Measurements from ENCODE around the gene EREG. TPM values are rescaled to one million over a fixed set of nuclear protein-coding genes. Genes with fewer than 3 reads are reported as not detected.

The EREG gene
- total RNA-seq, 1 donor from 2014 or later: not detected

GRCh38 chr4:74423104-74423503 is 58.2 kb downstream of the EREG start:
- Mint-ChIP-seq H3K9me3 (no peaks in the 10 kb centered on the region), H3K36me3 (ENCODE audit: low read depth) (no peaks in the 10 kb centered on the region)

GRCh38 chr4:74424111-74424510 is 59.2 kb downstream of the EREG start:
- Mint-ChIP-seq H3K9me3 (no peaks in the 10 kb centered on the region), H3K27me3 (ENCODE audit: low read depth) (peaks cover 7% of the 10 kb centered on the region), H3K27ac (no peak overlapping the region), H3K36me3 (ENCODE audit: low read depth) (no peaks in the 10 kb centered on the region), H3K4me1 (ENCODE audit: low read depth) (no peaks in the 10 kb centered on the region), H3K4me3 (ENCODE audit: low read depth) (no peak overlapping the region)
- intact Hi-C loops (cut with micrococcal nuclease): no loop called here
- DNase-seq (ENCODE audit: low spot score): no peak

More at GRCh38 chr4:74423104-74423503, 58.2 kb downstream of the EREG start:
- Mint-ChIP-seq H3K4me3 (ENCODE audit: low read depth) (no peak overlapping the region), H3K27me3 (ENCODE audit: low read depth) (peaks cover 4% of the 10 kb centered on the region), H3K27ac (no peak overlapping the region), H3K4me1 (ENCODE audit: low read depth) (no peaks in the 10 kb centered on the region)
- DNase-seq (ENCODE audit: low spot score): no peak
- intact Hi-C loops (cut with micrococcal nuclease): no loop called here

- no peak for DNase-seq (ENCODE audit: low spot score)
- H3K4me1 Mint-ChIP-seq (ENCODE audit: low read depth): no peaks in the 10 kb centered on the region
- H3K4me3 Mint-ChIP-seq (ENCODE audit: low read depth): no peak overlapping the region
- no peaks in the 10 kb centered on the region for H3K9me3 Mint-ChIP-seq
- intact Hi-C loops (cut with micrococcal nuclease): no loop called here
- H3K27me3 Mint-ChIP-seq (ENCODE audit: low read depth): peaks cover 7% of the 10 kb centered on the region
- no peak overlapping the region for H3K27ac Mint-ChIP-seq
- no peaks in the 10 kb centered on the region for H3K36me3 Mint-ChIP-seq (ENCODE audit: low read depth)
Measured at GRCh38 chr4:74426101-74426500, 61.2 kb downstream of the EREG start.

DNA sequence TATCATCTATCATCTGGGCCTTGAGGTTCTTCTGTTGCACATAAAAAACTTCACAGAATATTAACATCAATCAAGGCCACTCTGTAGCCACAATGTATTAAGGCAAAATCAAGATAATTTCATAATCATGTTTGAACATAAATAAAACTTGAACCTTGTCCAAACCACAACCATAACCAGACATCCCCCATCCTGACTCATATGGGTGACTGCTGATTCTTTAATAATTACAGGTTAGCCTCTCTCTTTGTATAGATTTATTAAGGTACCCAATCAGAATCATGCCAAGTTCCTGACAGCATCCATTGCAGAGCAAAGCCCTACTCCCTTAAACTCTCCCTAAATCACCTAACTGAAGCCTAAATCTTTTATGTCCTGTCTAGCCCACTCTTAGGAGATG is 63.3 kb downstream of the EREG start:
- H3K4me1 Mint-ChIP-seq (ENCODE audit: low read depth): no peaks in the 10 kb centered on the region
- H3K27ac Mint-ChIP-seq: no peak overlapping the region
- no peak overlapping the region for H3K4me3 Mint-ChIP-seq (ENCODE audit: low read depth)
- H3K27me3 Mint-ChIP-seq (ENCODE audit: low read depth): peaks cover 7% of the 10 kb centered on the region
- no peak for DNase-seq (ENCODE audit: low spot score)
- H3K36me3 Mint-ChIP-seq (ENCODE audit: low read depth): no peaks in the 10 kb centered on the region
- H3K9me3 Mint-ChIP-seq: no peaks in the 10 kb centered on the region
- intact Hi-C loops (cut with micrococcal nuclease): no loop called here

DNA sequence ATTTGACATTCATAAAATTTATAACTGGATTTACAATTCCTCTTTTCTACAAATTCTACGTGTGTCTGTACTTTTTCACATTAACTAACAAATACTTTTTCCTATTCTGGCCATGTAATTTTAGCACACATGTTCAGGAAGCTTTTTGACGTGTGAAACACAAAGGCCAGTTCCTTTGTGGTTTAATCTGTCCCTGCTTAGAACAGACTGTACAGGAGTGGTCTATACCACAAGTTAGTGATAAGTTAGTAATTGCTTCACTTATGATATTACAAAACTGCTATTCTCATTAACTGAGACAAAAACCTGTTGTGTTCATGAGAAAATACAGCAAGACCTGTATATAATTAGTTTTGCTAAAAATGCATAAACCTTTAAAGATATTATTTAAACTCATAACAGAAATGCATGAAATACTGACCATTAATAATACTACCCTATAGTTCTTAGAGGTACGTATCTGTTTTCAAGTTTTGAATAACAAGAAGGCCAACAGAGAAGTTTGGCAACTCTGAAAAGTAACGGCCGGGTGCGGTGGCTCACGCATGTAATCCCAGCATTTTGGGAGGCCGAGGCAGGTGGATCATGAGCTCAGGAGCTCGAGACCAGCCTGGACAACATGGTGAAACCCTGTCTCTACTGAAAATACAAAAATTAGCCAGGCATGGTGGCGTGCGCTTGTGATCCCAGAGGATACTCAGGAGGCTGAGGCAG is 66.3 kb downstream of the EREG start:
- Mint-ChIP-seq H3K27me3 (ENCODE audit: low read depth) (peaks cover 5% of the 10 kb centered on the region), H3K27ac (no peak overlapping the region), H3K9me3 (no peaks in the 10 kb centered on the region), H3K4me1 (ENCODE audit: low read depth) (no peaks in the 10 kb centered on the region), H3K4me3 (ENCODE audit: low read depth) (no peak overlapping the region), H3K36me3 (ENCODE audit: low read depth) (no peaks in the 10 kb centered on the region)
- intact Hi-C loops (cut with micrococcal nuclease): loop anchor here (5.0 kb wide), 1 partner anchor 34 kb away; no protein-coding TSS in a partner anchor
- no peak for DNase-seq (ENCODE audit: low spot score)

DNA sequence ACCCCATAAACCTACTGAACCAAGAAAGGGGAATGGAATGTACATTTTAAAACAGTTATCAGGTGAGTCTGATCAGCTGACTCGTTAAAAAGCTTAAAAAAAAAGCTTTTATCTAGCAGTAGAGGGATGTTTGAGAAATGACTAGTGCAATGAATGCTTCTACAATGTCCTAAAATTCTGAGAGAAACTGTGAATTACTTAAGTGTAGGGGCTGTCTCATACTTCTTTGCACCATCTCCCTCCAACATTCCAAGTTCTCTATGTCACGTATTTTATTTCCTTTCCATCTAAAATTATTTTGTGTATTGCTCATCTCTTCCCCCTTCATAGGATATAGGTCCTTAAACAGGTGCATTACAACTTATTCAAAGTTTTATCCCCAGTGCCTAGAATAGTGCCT is 68.1 kb downstream of the EREG start:
- Mint-ChIP-seq H3K27me3 (ENCODE audit: low read depth) (peaks cover 5% of the 10 kb centered on the region), H3K4me3 (ENCODE audit: low read depth) (no peak overlapping the region), H3K9me3 (no peaks in the 10 kb centered on the region), H3K27ac (no peak overlapping the region), H3K36me3 (ENCODE audit: low read depth) (no peaks in the 10 kb centered on the region), H3K4me1 (ENCODE audit: low read depth) (no peaks in the 10 kb centered on the region)
- no peak for DNase-seq (ENCODE audit: low spot score)
- intact Hi-C loops (cut with micrococcal nuclease): loop anchor here (5.0 kb wide), 1 partner anchor 36 kb away; no protein-coding TSS in a partner anchor

DNA sequence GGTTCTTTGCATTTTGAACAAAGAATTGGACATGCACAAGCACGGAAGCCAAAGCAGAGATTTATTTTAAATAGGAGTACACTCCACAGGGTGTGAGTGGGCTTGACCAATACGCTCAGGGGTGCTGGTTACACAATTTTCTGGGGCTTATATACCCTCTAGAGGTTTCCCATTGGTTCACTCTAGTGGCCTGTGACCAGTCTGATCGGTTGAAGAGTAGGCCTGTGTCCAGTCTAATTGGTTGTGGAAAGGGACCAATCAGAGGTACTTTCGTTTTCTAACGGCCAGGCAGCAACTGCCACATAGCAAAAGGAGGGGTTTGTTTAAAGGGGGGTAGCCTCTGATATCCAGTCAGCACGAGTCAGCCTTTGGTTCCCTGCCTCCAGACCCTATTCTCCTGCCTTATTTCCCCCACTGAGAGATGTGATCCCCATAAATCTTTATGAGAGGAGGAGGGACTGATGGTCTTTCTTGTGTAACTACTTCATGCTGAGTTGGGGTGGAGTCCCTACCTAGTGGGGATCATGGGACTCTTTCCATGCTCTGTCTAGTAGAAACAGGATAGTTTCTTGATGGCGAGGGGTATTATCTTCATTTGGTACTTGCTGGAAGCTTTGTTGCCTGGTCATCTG is 68.7 kb downstream of the EREG start:
- no peaks in the 10 kb centered on the region for H3K9me3 Mint-ChIP-seq
- H3K36me3 Mint-ChIP-seq (ENCODE audit: low read depth): no peaks in the 10 kb centered on the region
- H3K4me1 Mint-ChIP-seq (ENCODE audit: low read depth): no peaks in the 10 kb centered on the region
- no peak overlapping the region for H3K27ac Mint-ChIP-seq
- no peak for DNase-seq (ENCODE audit: low spot score)
- intact Hi-C loops (cut with micrococcal nuclease): loop anchor here (5.0 kb wide), 1 partner anchor 36 kb away; no protein-coding TSS in a partner anchor
- no peaks in the 10 kb centered on the region for H3K27me3 Mint-ChIP-seq (ENCODE audit: low read depth)
- no peak overlapping the region for H3K4me3 Mint-ChIP-seq (ENCODE audit: low read depth)

DNA sequence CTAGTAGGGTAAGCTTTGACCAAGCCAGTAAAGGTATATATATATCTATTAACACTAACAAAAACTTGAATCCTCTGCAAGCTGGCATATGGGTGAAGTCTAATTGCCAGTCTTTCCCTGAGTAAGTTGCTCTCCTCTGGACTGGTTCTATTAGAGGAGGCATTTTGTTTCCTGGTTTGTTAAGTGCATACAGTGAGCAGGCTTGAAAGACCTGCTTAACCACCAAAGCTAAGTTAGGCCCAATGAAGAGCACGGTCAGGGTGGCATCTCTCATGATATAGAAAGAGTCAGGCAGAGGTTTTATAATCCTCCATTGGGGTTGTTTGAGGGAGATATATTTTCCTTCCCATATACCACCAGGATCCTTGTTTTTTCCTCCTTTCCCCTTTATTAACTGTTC is 70.4 kb downstream of the EREG start:
- no peaks in the 10 kb centered on the region for H3K9me3 Mint-ChIP-seq
- H3K4me3 Mint-ChIP-seq (ENCODE audit: low read depth): no peak overlapping the region
- H3K27me3 Mint-ChIP-seq (ENCODE audit: low read depth): no peaks in the 10 kb centered on the region
- H3K27ac Mint-ChIP-seq: no peak overlapping the region
- no peak for DNase-seq (ENCODE audit: low spot score)
- H3K4me1 Mint-ChIP-seq (ENCODE audit: low read depth): no peaks in the 10 kb centered on the region
- no peaks in the 10 kb centered on the region for H3K36me3 Mint-ChIP-seq (ENCODE audit: low read depth)
- intact Hi-C loops (cut with micrococcal nuclease): no loop called here

GRCh38 chr4:74437866-74438265 is 72.9 kb downstream of the EREG start:
- no peak overlapping the region for H3K4me3 Mint-ChIP-seq (ENCODE audit: low read depth)
- intact Hi-C loops (cut with micrococcal nuclease): no loop called here
- H3K27me3 Mint-ChIP-seq (ENCODE audit: low read depth): no peaks in the 10 kb centered on the region
- H3K27ac Mint-ChIP-seq: no peak overlapping the region
- H3K9me3 Mint-ChIP-seq: no peaks in the 10 kb centered on the region
- H3K4me1 Mint-ChIP-seq (ENCODE audit: low read depth): no peaks in the 10 kb centered on the region
- H3K36me3 Mint-ChIP-seq (ENCODE audit: low read depth): no peaks in the 10 kb centered on the region
- no peak for DNase-seq (ENCODE audit: low spot score)

Other genes starting within 250 kb of the EREG start
- 8.6 TPM in 2 replicates for gene MTHFD2L, start 207.0 kb upstream of the EREG start, total RNA-seq
- gene EPGN, start 56.7 kb upstream of the EREG start, total RNA-seq: not detected in 2 replicates
- gene AREG, start 80.0 kb downstream of the EREG start, total RNA-seq: 1.3 and 1.7 TPM in 2 replicates